Measurements from ENCODE around the gene SLC27A5. TPM values are rescaled to one million over a fixed set of nuclear protein-coding genes. Genes with fewer than 3 reads are reported as not detected.
A peak's percentile ranks its signal among the peaks of the same experiment; 100 is the strongest.
"Not testable (repeated sequence)": the region's sequence is repeated elsewhere in the genome, so short reads cannot be mapped to it uniquely, and the experiment has no call there.

The SLC27A5 gene
- total and polyA plus RNA-seq, 2 experiments from 2014 or later = 3.6 to 5.1 TPM

GRCh38 chr19:58453743-58454142, 58.0 kb downstream of the SLC27A5 start:
- WGBS, 2 experiments (ENCODE audit: low coverage in 1 of 2, low lambda C conversion rate in 2 of 2, missing lambda C conversion rate in 2 of 2) = 86 to 90% methylated on average over 6 of the region's 6 CpGs
- Histone ChIP-seq H3K9me3 (ENCODE audit: low read depth) (no peaks in the 10 kb centered on the region), H3F3A (ENCODE audit: insufficient read depth) (no peaks in the 10 kb centered on the region), H3K27ac (no peak overlapping the region), H3K79me2 (ENCODE audit: insufficient read depth) (no peaks in the 10 kb centered on the region; the same call in 1 of the 2 replicates), H3K9ac (no peak overlapping the region), H4K20me1 (ENCODE audit: insufficient read depth) (no peaks in the 10 kb centered on the region), H3K36me3 (ENCODE audit: low read depth) (no peaks in the 10 kb centered on the region), H3K27me3 (replicated peaks; ENCODE audit: insufficient read depth) (no peaks in the 10 kb centered on the region), H3K4me3 (no peak overlapping the region), H3K9me2 (ENCODE audit: insufficient read depth) (no peaks in the 10 kb centered on the region), H3K4me1 (ENCODE audit: insufficient read depth) (no peaks in the 10 kb centered on the region), H2AFZ (no peak overlapping the region), H3K4me2 (ENCODE audit: unreplicated experiment) (no peak overlapping the region)
- TF ChIP-seq EZH2 (IDR thresholded peaks at IDR 0.05; ENCODE audit: insufficient read depth, poor library complexity, severe bottlenecking) (no peak), EZH2phosphoT487 (IDR thresholded peaks at IDR 0.05; ENCODE audit: insufficient read depth, low read depth) (no peak)
- no peak for DNase-seq
- in situ Hi-C loops (cut with MboI) = no loop called here

GRCh38 chr19:58451358-58452101, 60.3 kb downstream of the SLC27A5 start, which contains the start of gene ZNF324B:
ZNF324B (plus strand) TSS chr19:58451622; CDS start chr19:58453702, 2,080 bp downstream.
- H3K4me2 ChIP-seq (ENCODE audit: unreplicated experiment) = peak within 1 kb of the TSS; percentile 93
- 0 to 1% methylated on average over 56 to 70 of the region's 79 CpGs for WGBS, 2 experiments (ENCODE audit: low coverage in 1 of 2, low lambda C conversion rate in 2 of 2, missing lambda C conversion rate in 2 of 2)
- H3K27me3 ChIP-seq (replicated peaks; ENCODE audit: insufficient read depth) = no peaks in the 10 kb centered on the region
- H3K4me1 ChIP-seq (ENCODE audit: insufficient read depth) = no peaks in the 10 kb centered on the region
- no peak within 1 kb of the TSS for H3K27ac ChIP-seq
- no peaks in the 10 kb centered on the region for H3K9me3 ChIP-seq (ENCODE audit: low read depth)
- H3K9me2 ChIP-seq (ENCODE audit: insufficient read depth) = no peaks in the 10 kb centered on the region
- H3K79me2 ChIP-seq (ENCODE audit: insufficient read depth) = no peaks in the 10 kb centered on the region; the same call in 1 of the 2 replicates
- H3K36me3 ChIP-seq (ENCODE audit: low read depth) = no peaks in the 10 kb centered on the region
- DNase-seq = peak; percentile 98
- H3F3A ChIP-seq (ENCODE audit: insufficient read depth) = no peaks in the 10 kb centered on the region
- in situ Hi-C loops (cut with MboI) = no loop called here
- H3K9ac ChIP-seq = peak within 1 kb of the TSS; percentile 77
- peak within 1 kb of the TSS; percentile 82 for H3K4me3 ChIP-seq
- H4K20me1 ChIP-seq (ENCODE audit: insufficient read depth) = no peaks in the 10 kb centered on the region
- no peak for TF ChIP-seq EZH2 (IDR thresholded peaks at IDR 0.05; ENCODE audit: insufficient read depth, poor library complexity, severe bottlenecking)
- no peak for TF ChIP-seq EZH2phosphoT487 (IDR thresholded peaks at IDR 0.05; ENCODE audit: insufficient read depth, low read depth)
- peak within 1 kb of the TSS; percentile 97 for H2AFZ ChIP-seq

- TF ChIP-seq EZH2 (IDR thresholded peaks at IDR 0.05; ENCODE audit: insufficient read depth, poor library complexity, severe bottlenecking) (no peak), EZH2phosphoT487 (IDR thresholded peaks at IDR 0.05; ENCODE audit: insufficient read depth, low read depth) (no peak)
- Histone ChIP-seq H4K20me1 (ENCODE audit: insufficient read depth) (no peaks in the 10 kb centered on the region), H3K4me1 (ENCODE audit: insufficient read depth) (no peaks in the 10 kb centered on the region), H3K9me2 (ENCODE audit: insufficient read depth) (no peaks in the 10 kb centered on the region), H3K9me3 (ENCODE audit: low read depth) (no peaks in the 10 kb centered on the region), H3F3A (ENCODE audit: insufficient read depth) (no peaks in the 10 kb centered on the region), H3K4me2 (ENCODE audit: unreplicated experiment) (peak overlapping the region; percentile 93), H3K9ac (peak overlapping the region; percentile 77), H3K27ac (no peak overlapping the region), H3K4me3 (peak overlapping the region; percentile 82), H3K79me2 (ENCODE audit: insufficient read depth) (no peaks in the 10 kb centered on the region; the same call in 1 of the 2 replicates), H3K36me3 (ENCODE audit: low read depth) (no peaks in the 10 kb centered on the region), H3K27me3 (replicated peaks; ENCODE audit: insufficient read depth) (no peaks in the 10 kb centered on the region), H2AFZ (peak overlapping the region; percentile 97)
- 3% methylated on average over 11 of the region's 11 CpGs for WGBS, 2 experiments (ENCODE audit: low coverage in 1 of 2, low lambda C conversion rate in 2 of 2, missing lambda C conversion rate in 2 of 2)
- in situ Hi-C loops (cut with MboI) = no loop called here
- DNase-seq = peak; percentile 17
Observed at GRCh38 chr19:58450856-58451357, 60.9 kb downstream of the SLC27A5 start.

- H3K36me3 ChIP-seq (ENCODE audit: low read depth); H3K4me3 ChIP-seq; H3K9ac ChIP-seq; H3K4me1 ChIP-seq (ENCODE audit: insufficient read depth); H3K4me2 ChIP-seq (ENCODE audit: unreplicated experiment); H3K27me3 ChIP-seq (replicated peaks; ENCODE audit: insufficient read depth); H3K27ac ChIP-seq; H4K20me1 ChIP-seq (ENCODE audit: insufficient read depth); H3F3A ChIP-seq (ENCODE audit: insufficient read depth); DNase-seq; in situ Hi-C loops (cut with MboI); H3K9me2 ChIP-seq (ENCODE audit: insufficient read depth); H2AFZ ChIP-seq; H3K9me3 ChIP-seq (ENCODE audit: low read depth); H3K79me2 ChIP-seq (ENCODE audit: insufficient read depth): not testable (repeated sequence)
- 26 to 28% methylated on average over 5 of the region's 5 CpGs for WGBS, 2 experiments (ENCODE audit: low coverage in 1 of 2, low lambda C conversion rate in 2 of 2, missing lambda C conversion rate in 2 of 2)
Observed at GRCh38 chr19:58449980-58450379, 61.8 kb downstream of the SLC27A5 start.

- H3K27me3 ChIP-seq (replicated peaks; ENCODE audit: insufficient read depth); H3K9me3 ChIP-seq (ENCODE audit: low read depth); H3K27ac ChIP-seq; H3F3A ChIP-seq (ENCODE audit: insufficient read depth); H3K4me1 ChIP-seq (ENCODE audit: insufficient read depth); H3K36me3 ChIP-seq (ENCODE audit: low read depth); H3K9me2 ChIP-seq (ENCODE audit: insufficient read depth); H3K79me2 ChIP-seq (ENCODE audit: insufficient read depth); H3K9ac ChIP-seq; H2AFZ ChIP-seq; in situ Hi-C loops (cut with MboI); H4K20me1 ChIP-seq (ENCODE audit: insufficient read depth); H3K4me3 ChIP-seq; DNase-seq; H3K4me2 ChIP-seq (ENCODE audit: unreplicated experiment): not testable (repeated sequence)
- WGBS, 2 experiments (ENCODE audit: low coverage in 1 of 2, low lambda C conversion rate in 2 of 2, missing lambda C conversion rate in 2 of 2) = 8 to 16% methylated on average over 3 of the region's 3 CpGs
Observed at GRCh38 chr19:58448860-58449259, 62.9 kb downstream of the SLC27A5 start.

Data from GM23248 (cell line).